ENCODE measurements around the gene COMMD7.
A peak's percentile ranks its signal among the peaks of the same experiment; 100 is the strongest.

COMMD7 gene

DNA sequence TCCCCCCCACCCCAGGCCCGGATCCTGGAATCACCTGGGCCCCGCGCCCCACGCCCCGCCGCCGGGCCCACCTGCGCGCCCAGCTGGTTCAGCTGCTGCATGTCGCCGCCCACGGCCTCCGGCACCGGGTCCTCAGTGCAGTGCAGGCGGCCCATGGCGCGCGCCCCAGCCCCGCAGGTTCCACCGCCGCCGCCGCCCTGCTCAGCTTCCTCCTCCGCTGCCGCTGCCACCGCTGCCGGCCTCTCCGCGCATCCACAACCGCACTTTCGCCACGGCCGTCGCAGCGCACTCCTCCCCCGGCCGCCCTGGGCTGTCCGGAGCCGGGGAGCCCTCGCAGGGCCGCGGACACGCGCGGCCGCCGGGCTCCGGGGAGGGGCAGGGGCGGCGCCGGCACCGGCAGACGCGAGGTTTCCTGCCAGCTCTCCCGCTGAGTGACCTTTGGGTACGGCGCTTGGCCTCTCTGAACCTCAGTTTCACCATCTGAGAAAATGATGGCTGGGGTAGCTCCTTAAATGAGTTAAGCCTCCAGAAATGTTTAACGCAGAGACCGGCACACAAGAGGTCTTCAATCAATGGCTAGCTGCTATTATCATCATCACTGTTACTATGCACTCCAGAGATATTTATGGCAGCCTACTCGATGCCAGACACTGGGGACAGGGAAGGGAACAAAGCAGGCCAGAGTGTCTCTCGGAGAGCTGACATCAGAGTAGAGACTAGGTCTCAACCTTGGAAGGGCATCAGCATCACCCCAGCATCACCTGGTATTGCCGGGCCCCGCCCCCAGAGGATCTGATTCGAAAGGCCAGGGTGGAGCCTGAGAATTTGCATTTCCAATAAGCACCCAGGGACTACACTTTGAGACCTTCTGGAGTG lies at the start of gene COMMD7:
TSS of gene COMMD7 (minus strand) at position 231 of the 876 bp plus-strand sequence. CDS start at position 155, 76 bp downstream.
- TF ChIP-seq ZFX (IDR thresholded peaks at IDR 0.05; ENCODE audit: borderline replicate concordance), result no peak
- TF ChIP-seq, protein P1, sequence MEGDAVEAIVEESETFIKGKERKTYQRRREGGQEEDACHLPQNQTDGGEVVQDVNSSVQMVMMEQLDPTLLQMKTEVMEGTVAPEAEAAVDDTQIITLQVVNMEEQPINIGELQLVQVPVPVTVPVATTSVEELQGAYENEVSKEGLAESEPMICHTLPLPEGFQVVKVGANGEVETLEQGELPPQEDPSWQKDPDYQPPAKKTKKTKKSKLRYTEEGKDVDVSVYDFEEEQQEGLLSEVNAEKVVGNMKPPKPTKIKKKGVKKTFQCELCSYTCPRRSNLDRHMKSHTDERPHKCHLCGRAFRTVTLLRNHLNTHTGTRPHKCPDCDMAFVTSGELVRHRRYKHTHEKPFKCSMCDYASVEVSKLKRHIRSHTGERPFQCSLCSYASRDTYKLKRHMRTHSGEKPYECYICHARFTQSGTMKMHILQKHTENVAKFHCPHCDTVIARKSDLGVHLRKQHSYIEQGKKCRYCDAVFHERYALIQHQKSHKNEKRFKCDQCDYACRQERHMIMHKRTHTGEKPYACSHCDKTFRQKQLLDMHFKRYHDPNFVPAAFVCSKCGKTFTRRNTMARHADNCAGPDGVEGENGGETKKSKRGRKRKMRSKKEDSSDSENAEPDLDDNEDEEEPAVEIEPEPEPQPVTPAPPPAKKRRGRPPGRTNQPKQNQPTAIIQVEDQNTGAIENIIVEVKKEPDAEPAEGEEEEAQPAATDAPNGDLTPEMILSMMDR (IDR thresholded peaks at IDR 0.05), result no peak
- H3K27ac ChIP-seq, result peak within 1 kb of the TSS; percentile 74

GRCh38 chr20:32792731-32793458 lies 49.6 kb upstream of the COMMD7 start:
- H3K27ac ChIP-seq, result no peak overlapping the region
- no peak for TF ChIP-seq ZFX (IDR thresholded peaks at IDR 0.05; ENCODE audit: borderline replicate concordance)
- TF ChIP-seq, protein P1 (IDR thresholded peaks at IDR 0.05), result no peak

DNA sequence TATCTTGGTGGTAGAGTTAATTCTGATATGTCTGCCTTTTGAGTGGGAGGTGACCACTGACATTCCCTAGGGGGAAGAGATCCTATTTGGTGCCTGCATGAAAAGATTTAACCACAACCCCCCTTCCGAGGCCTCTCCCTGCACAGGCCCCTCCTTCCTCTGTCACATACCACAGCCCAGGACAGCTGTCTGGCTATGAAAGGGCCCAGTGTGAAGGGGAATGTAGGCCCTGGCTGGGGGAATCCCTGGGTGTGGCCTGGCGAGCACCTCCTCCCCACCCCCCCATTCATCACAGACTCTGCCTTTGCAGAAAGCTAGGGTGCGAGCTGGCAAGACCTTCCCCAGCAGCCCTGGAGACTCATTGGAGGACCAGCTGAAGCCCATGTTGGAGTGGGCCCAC lies 49.0 kb upstream of the COMMD7 start:
- no peak for TF ChIP-seq ZFX (IDR thresholded peaks at IDR 0.05; ENCODE audit: borderline replicate concordance)
- TF ChIP-seq, protein P1 (IDR thresholded peaks at IDR 0.05), result no peak

DNA sequence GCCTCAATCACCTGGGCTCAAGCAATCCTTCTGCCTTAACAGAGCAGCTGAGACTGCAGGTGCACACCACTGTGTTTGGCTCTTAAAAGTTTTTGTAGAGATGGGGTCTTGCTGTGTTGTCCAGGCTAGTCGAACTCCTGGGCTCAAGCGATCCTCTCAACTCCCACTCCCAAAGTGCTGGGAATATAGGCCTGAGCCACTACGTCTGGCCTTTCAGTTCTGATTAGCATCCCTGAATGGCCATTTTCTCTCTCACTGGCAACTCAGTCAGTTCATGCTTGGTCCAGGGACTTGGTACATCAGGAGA lies 47.4 kb upstream of the COMMD7 start:
- TF ChIP-seq, protein P1 (IDR thresholded peaks at IDR 0.05), result no peak
- no peak for TF ChIP-seq ZFX (IDR thresholded peaks at IDR 0.05; ENCODE audit: borderline replicate concordance)
- H3K27ac ChIP-seq, result no peak overlapping the region

More for the DNA sequence above, 49.0 kb upstream of the COMMD7 start:
- no peak overlapping the region for H3K27ac ChIP-seq

DNA sequence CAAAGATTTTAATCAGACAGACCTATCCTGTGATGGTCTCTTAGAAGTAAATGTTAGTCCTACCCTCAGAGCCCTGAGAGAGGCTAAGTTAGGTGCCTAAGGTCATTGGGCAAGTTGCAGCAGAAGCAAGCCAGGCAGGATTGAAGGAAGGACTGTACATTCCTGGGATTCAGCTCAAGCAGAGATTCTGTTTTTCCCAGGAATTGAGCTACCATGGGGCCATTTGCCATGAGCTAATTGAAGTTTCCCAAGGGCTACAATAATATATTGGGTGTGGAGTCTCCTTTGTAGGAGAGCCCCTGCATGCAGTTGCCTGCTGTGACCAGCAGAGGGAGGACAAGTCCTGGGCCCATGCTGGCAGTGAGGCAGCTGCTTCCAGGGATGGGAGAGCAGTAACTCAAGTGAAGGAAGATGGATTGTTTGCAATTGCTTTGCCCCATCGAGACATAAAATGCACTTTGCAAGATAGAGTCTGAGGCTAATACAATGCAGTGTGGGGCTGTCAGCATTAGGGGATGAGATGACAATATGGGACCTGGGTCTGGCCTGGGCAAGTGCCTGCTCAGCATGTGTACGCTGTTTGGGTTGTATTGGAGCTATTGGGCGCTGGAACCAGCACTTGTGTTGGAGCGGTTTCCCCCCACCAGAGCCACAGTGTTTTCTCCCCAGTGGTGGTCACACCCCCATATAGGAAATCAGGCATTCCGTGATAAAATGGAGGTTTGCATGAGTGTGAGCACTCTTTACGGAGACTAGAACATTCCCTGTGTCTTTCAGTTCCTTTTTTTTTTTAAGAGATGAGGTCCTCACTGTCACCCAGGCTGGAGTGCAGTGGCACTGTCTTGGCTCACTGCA lies 46.9 kb upstream of the COMMD7 start:
- no peak overlapping the region for H3K27ac ChIP-seq
- no peak for TF ChIP-seq ZFX (IDR thresholded peaks at IDR 0.05; ENCODE audit: borderline replicate concordance)
- TF ChIP-seq, protein P1 (IDR thresholded peaks at IDR 0.05), result peak; percentile 99

GRCh38 chr20:32787168-32787567 lies 43.9 kb upstream of the COMMD7 start:
- H3K27ac ChIP-seq, result no peak overlapping the region
- TF ChIP-seq, protein P1 (IDR thresholded peaks at IDR 0.05), result no peak
- TF ChIP-seq ZFX (IDR thresholded peaks at IDR 0.05; ENCODE audit: borderline replicate concordance), result no peak
